ENCODE data around the gene LRRC61.

Gene LRRC61

DNA sequence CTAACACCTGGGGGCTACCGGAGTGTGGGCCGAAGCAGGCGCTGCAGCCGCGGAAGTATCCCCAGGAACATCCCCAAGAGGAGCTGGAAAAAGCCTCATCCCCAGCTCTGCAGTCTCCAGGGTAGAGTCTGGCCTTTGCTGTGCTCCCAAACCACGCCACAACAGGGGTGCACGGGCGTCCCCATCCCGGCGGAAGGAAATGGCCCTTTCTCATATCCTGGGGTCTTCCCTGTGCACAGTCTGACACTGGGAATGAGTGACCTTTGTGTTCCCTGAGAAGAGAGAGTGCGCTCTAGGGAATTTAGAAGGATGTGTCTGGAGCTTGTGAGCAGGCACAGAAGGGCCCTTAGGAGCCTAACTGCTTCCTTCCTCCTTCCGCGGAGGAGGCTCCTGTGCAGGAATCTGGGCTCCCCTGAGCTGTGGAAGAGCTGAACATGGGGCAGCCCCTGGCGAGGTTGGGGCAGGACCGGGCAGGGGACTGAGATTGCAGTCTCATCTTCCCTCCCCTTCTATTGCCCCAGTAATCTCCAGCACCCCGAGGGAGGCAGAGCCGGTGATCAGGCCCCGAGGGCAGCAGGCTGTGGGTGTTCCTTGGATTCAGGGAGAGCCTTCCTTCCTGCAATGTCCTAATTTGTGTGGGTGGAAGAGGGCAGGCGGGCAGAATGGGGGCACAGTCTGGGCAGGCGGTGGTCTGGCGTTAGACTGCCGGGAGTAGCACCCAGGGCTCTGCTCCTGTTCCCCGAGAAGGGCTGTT, 46.8 kb downstream of the LRRC61 start:
- DNase-seq (ENCODE audit: low read depth, low spot score) = no peak
- TF ChIP-seq, protein P1, sequence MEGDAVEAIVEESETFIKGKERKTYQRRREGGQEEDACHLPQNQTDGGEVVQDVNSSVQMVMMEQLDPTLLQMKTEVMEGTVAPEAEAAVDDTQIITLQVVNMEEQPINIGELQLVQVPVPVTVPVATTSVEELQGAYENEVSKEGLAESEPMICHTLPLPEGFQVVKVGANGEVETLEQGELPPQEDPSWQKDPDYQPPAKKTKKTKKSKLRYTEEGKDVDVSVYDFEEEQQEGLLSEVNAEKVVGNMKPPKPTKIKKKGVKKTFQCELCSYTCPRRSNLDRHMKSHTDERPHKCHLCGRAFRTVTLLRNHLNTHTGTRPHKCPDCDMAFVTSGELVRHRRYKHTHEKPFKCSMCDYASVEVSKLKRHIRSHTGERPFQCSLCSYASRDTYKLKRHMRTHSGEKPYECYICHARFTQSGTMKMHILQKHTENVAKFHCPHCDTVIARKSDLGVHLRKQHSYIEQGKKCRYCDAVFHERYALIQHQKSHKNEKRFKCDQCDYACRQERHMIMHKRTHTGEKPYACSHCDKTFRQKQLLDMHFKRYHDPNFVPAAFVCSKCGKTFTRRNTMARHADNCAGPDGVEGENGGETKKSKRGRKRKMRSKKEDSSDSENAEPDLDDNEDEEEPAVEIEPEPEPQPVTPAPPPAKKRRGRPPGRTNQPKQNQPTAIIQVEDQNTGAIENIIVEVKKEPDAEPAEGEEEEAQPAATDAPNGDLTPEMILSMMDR (IDR thresholded peaks at IDR 0.05; ENCODE audit: low read depth, low read length) = no peak
- peak overlapping the region; percentile 74 for H3K4me3 ChIP-seq (ENCODE audit: low read depth, low read length)
- in situ Hi-C loops (cut with HindIII; ENCODE audit: low sequenced_read_pairs) = no loop called here

- TF ChIP-seq, protein P1 (IDR thresholded peaks at IDR 0.05; ENCODE audit: low read depth, low read length) = no peak
- in situ Hi-C loops (cut with HindIII; ENCODE audit: low sequenced_read_pairs) = no loop called here
- no peak overlapping the region for H3K4me3 ChIP-seq (ENCODE audit: low read depth, low read length)
- peak; percentile 62 for DNase-seq (ENCODE audit: low read depth, low spot score)
Observed at GRCh38 chr7:150370612-150371071, 47.5 kb downstream of the LRRC61 start.

GRCh38 chr7:150371131-150371995, 48.2 kb downstream of the LRRC61 start:
- no peak overlapping the region for H3K4me3 ChIP-seq (ENCODE audit: low read depth, low read length)
- in situ Hi-C loops (cut with HindIII; ENCODE audit: low sequenced_read_pairs) = no loop called here
- TF ChIP-seq, protein P1 (IDR thresholded peaks at IDR 0.05; ENCODE audit: low read depth, low read length) = no peak
- DNase-seq (ENCODE audit: low read depth, low spot score) = no peak

DNA sequence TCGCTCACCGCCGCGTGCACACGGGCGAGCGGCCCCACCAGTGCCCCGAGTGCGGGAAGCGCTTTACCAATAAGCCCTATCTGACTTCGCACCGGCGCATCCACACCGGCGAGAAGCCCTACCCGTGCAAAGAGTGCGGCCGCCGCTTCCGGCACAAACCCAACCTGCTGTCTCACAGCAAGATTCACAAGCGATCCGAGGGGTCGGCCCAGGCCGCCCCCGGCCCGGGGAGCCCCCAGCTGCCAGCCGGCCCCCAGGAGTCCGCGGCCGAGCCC, 48.8 kb downstream of the LRRC61 start:
- TF ChIP-seq, protein P1 (IDR thresholded peaks at IDR 0.05; ENCODE audit: low read depth, low read length) = no peak
- H3K4me3 ChIP-seq (ENCODE audit: low read depth, low read length) = no peak overlapping the region

GRCh38 chr7:150372271-150373048, 49.3 kb downstream of the LRRC61 start:
- no peak for DNase-seq (ENCODE audit: low read depth, low spot score)
- H3K4me3 ChIP-seq (ENCODE audit: low read depth, low read length) = no peak overlapping the region
- in situ Hi-C loops (cut with HindIII; ENCODE audit: low sequenced_read_pairs) = no loop called here
- TF ChIP-seq, protein P1 (IDR thresholded peaks at IDR 0.05; ENCODE audit: low read depth, low read length) = no peak

More for the DNA sequence above, 48.8 kb downstream of the LRRC61 start:
- no peak for DNase-seq (ENCODE audit: low read depth, low spot score)
- in situ Hi-C loops (cut with HindIII; ENCODE audit: low sequenced_read_pairs) = no loop called here

DNA sequence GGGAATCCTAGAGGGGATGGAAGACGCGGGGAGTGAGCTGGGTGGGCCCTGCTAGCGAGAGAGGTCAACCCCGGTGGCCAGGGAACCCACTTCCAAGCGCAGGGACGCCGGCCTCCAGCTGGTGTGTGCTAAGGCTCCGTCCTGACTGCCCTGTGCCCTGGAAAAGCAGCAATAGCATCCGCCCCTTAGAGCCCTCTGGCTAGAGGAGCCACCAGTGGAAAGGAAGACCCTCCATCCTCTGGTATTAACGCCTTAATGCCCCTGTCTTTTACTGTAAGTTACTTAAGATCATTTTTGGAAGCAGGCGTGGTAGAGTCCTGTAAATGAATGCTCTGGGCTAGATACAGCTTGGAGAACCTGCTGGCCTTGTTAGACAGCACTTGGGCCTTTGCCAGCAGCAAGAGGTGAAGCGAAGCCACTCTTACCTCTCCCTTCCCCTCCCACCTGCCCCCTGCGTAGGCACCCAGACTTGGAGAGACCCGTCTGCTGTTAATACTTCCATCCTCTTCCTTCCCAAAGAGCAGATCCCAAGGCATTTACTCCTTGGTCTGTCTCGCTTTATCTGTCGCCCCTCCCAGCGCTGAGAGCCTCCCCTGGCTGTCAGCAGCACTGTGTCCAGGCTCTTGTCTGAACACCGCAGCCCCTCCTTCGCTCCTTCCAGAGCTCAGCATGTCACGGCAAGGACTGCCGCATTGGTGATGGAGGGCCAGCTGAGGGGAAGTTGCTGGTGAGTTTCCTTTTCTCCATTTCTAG, 50.1 kb downstream of the LRRC61 start:
- no peak for DNase-seq (ENCODE audit: low read depth, low spot score)
- TF ChIP-seq, protein P1 (IDR thresholded peaks at IDR 0.05; ENCODE audit: low read depth, low read length) = no peak
- H3K4me3 ChIP-seq (ENCODE audit: low read depth, low read length) = no peak overlapping the region
- in situ Hi-C loops (cut with HindIII; ENCODE audit: low sequenced_read_pairs) = no loop called here

All from astrocyte of the spinal cord (primary cell).